GM19043 (cell line): ENCODE data around the gene HSD17B10.
A peak's percentile ranks its signal among the peaks of the same experiment; 100 is the strongest.
"Not testable (repeated sequence)": the region's sequence is repeated elsewhere in the genome, so short reads cannot be mapped to it uniquely, and the experiment has no call there.

Experiments used
- ATAC-seq: cut with Tn5 transposase; IDR thresholded peaks from one replicate; pipeline ENCODE4 v1.9.1; 2021; ENCODE audit warnings: low read depth; ENCODE audit not compliant: unreplicated experiment

HSD17B10 gene

DNA sequence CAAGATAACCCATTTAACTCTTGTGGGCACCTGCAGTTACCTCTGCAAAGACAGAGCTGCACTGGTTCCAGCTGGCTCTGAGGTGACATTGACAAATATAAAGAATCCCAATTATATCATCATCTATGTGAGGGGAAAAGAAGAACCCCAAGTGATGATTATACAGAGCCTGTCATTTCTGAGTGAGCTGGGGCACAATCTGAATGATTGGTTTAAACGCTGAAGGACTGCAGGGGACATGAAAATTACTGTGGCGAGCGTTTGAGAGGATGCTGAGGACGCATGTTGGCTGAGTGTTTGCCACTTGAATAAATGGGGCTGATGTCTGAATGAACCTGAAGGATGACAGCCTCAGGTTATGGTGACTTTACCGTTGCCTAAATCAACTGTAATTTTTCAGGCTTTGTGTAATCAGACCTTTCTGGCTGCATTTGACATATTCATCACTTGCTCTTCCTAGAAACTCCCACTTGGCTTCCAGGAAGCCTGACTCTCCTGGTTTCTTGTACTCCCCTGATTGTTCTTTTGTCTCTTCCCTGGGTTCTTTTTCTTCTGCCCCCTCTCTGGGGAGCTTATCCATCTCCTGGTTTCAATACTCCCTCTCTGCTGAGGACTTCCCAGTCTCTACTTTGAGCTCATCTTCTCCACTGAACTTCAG is 4.1 kb upstream of the HSD17B10 start:
- no peak for ATAC-seq

GRCh38 chrX:53437206-53437605 is 3.0 kb upstream of the HSD17B10 start:
- ATAC-seq, result no peak

DNA sequence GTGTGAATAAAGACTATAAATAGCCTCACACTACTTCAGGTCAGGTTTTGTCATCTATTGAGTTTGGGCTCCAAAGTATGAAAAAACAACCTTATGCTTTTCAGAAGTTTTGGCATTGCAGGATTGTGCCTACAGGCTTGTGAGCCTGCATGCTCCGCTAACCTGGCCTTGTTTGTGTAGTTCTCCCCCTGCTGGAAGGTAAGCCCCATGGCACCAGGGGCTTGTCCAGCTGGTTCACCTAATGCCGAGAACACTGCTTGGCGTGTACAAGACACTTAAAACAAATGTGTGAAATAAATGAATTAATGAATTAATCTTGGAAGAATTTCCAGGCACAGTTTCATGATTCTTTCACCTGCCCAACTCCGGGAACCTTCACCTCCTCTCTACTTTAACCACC is 1.8 kb upstream of the HSD17B10 start:
- peak; percentile 58 for ATAC-seq

DNA sequence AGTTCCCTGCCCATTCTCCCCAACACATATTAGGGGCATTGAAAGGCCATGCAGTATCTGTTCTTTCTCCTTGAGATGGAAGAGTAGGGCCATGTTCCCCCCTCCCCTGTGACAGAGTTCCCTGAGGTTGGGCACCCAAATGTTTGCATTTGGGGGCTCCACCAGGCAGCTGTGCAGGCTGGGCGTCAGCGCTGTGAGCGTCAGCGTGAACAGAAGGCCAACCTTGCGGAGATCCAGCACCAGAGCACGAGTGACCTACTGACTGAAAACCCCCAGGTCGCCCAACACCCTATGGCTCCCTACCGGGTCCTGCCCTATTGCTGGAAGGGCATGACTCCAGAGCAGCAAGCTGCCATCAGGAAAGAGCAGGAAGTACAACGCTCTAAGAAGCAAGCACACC is 3.9 kb downstream of the HSD17B10 start:
- no peak for ATAC-seq

- no peak for ATAC-seq
Measured at GRCh38 chrX:53429755-53430154, 4.4 kb downstream of the HSD17B10 start.

- no peak for ATAC-seq
Measured at GRCh38 chrX:53422861-53423306, 11.3 kb downstream of the HSD17B10 start, which contains the start of gene RIBC1. RIBC1 (plus strand) TSS chrX:53422873; CDS start chrX:53426277, 3,404 bp downstream.

DNA sequence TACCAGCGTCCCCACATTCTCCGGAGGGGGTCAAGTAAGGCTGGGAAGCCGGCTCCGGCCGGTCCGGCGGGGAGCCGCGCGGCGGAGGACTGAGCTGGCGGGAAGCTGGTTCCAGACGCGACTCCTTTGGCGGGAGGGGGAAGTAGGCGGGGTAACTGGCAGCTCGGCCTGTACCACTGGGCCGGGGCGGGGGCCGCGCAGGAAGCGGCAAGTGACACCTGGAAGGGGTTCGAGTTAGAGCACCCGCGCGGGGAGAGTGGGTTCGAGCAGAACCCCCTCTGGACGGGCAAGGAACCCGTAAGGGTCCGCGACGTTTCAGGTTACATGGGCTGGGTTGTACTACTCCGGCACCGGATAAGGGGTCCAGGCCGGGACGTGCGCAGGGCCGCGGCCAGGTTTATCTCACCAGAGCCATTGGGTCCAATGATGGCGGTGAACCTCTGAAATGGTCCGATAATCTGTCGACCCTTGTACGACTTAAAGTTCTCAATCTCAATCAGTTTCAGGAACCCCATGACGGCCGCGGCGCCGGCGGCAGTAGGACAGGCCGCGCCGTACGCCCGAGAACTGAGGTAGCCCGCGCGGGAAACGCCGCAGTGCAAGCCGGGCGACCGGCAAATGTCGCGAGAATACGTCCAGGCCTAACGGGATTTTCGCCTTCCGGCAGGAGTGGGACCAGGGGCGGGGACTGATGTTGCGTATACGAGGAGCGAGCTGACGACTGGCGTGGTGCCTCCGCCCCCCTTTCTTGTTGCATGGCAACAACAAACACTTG is 11.9 kb downstream of the HSD17B10 start, which contains the start of gene SMC1A:
SMC1A (minus strand) TSS at position 569 of the 775 bp plus-strand sequence; CDS start at position 515, 54 bp downstream.
- peak; percentile 84 for ATAC-seq

- peak; percentile 21 for ATAC-seq
Measured at GRCh38 chrX:53421772-53422085, 12.4 kb downstream of the HSD17B10 start.

DNA sequence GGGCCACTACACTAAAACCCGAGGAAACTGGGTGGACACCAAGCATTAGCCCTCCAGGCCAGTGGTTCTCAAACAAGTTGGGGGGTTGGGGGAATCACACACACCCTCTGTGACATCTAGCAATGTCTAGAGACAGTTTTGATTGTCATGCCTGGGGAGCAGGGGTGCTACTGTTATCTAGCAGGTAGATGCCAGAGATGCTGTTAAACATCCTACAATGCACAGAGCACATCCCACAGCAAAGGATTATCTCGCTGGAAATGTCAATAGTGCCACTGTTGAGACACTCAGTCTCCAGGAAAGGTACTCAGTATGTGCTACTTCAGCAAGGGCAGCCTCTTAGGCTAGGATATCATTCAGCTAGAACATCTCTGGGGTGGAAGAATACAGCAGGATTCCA is 13.0 kb downstream of the HSD17B10 start:
- ATAC-seq, result no peak

- ATAC-seq, result not testable (repeated sequence)
Measured at GRCh38 chrX:53420351-53420750, 13.8 kb downstream of the HSD17B10 start.

DNA sequence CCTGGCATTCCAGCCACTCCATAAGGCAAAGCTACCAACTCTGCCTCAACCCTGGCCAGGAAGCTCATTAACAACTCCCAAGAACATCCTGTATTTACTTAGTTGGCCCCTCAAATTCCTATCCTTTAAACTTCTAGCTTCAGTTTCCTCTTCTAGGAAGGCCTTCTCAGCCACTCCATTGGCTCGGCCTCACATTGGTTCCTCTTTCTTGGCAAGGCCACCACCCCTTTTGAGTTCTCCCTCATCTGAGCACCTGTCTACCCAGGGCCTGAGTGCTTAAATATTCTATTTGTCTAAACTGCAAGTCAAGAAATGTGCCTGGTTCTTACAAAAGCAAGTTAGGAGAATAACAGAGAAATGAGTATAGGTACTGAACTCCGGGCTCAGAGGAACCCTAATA is 21.7 kb downstream of the HSD17B10 start:
- no peak for ATAC-seq

GRCh38 chrX:53403535-53403934 is 30.6 kb downstream of the HSD17B10 start:
- no peak for ATAC-seq

DNA sequence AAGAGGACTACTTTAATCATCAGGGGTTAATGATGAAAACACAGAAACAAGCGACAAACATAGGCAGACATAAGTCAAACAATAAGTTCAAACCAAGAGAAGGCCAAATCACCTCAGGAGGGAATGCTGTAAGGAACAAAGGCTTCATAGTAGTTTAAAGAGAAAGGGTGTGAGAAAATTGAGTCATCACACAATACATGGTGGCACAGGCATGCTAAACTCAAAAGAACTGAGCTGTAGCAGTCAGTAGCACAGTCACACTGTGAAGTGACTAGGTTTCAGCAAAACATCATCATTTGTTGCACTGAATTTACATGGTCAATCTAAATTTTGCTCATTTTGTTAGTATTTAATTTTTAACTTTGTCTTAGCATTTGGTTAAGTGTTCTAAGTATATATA is 36.0 kb downstream of the HSD17B10 start:
- no peak for ATAC-seq

DNA sequence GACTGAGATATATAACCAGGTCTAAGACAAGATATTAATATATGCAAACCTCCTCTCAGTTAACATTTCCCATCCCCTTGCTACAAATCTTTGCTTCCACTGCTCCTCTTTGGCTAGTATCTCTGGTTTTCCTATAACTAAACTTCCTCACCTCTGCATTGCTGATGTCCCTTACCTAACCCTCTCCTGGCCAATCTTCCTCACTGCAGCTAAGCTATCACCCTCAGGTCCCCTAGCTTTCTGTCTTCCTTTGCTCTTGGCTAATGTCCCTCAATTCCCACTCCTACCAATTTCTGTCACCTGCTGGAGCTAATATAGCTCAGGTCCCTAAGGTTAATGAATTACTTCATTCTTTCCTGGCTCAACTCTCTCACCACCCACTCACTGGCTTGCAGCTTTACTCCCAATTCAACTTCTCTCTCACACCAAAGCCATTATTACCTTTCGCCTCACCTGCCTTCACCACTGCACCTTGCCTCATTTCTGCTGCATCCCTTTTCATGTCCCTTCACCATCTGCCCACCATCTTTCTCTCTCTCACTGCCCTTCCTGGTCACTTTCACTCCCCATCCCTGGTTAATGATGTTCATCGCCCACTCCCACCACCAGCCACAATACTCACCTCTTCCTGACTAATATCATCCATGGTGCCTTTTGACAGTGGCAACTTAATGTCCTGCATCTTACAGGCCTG is 38.4 kb downstream of the HSD17B10 start:
- ATAC-seq, result no peak

DNA sequence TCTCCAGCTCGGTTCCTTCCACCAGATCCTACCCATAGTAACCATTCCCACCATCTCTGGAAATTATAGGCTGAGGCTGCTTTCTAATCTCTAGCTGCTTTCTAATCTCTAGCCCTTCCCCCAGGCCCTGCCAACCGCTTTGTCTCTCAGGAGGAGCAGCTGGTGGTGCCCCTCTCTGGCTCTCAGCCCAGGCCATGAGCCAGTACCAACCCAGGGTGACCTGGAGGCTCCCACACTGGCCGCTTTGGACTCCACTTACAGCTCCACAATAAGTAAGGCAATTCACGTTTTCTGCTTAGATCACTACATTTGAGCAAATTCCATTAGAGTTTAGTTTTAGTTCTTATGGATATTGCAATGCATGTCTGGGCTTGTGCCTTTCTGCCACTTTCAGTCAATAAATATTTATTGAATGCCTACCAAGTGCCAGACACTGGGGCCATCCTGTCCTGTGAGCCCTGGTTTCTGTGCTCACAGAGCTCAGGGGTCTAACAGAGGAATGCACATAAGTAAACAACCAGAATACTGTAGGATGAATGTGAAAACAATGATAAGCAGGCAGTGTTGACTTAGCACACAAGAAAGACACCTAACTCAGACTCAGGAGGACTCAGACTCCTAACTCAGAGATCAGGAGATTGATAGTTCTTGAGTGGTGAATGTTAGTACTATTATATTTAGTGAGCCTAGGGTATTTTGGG is 50.6 kb downstream of the HSD17B10 start:
- no peak for ATAC-seq
